GM10248 (cell line): Measurements from ENCODE around the gene NSDHL.

ENCODE experiments used
- CTCF ChIA-PET: fragments of 300-600 bp; sonication (Branson Sonifier 250); formaldehyde crosslinking; extraction: SDS; loops from one replicate; lab custom pipeline; 2021; ENCODE audit warnings: antibody characterized with exemption; lab: Yijun Ruan, JAX
- POLR2A ChIA-PET: fragments of 350-650 bp; sonication (Branson Sonifier 250); formaldehyde crosslinking; extraction: SDS; loops from one replicate; lab custom pipeline; 2020; ENCODE audit warnings: antibody characterized with exemption; lab: Yijun Ruan, JAX
- DNase-seq: peaks from one replicate; pipeline ENCODE4 v3.0.0; 2012; ENCODE audit errors: extremely low spot score
- CTCF ChIP-seq: IDR thresholded peaks from 2 replicates; pipeline ENCODE4 v1.5.1; 2012; ENCODE audit warnings: mild to moderate bottlenecking, low read depth; ENCODE audit errors: extremely low read depth, missing control alignments, control extremely low read depth

NSDHL gene

GRCh38 chrX:152814048-152814447 lies 16.8 kb upstream of the NSDHL start:
- TF ChIP-seq CTCF = no peak
- POLR2A ChIA-PET = no interaction called here
- no peak for DNase-seq
- CTCF ChIA-PET = interaction anchor here (0.8 kb wide), 1 partner anchor 9 kb away, joined by 3 read pairs; no protein-coding TSS in a partner anchor

DNA sequence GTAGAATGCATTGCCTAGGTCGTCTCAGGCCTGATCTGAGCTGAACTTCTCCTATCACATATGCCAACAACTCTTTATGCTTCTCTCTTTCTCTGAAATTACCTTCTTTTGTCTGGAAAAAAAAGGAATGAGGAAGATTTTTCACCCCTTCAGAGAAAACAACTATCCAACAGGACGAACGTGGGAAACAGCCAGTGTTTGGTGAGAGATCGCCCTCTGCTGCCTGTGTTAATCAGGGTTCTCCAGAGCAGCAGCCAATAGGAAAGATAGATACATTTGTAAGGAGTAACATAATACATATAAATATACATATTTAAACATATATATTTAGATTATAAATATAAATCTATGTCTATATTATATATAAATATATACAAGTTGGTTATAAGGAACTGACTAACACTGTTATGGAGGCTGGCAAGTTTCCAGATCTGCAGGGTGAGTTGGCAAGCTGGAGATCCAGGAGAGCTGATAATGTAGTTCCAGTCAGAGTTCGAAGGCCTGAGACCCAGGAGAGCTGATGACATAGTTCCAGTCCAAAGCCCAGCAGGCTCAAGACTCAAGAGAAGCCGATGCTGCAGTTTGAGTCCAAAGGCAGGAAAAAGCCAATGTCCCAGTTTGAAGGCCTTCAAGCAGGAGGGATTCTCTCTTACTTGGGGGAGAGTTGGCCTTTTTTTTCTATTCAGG lies 13.6 kb upstream of the NSDHL start:
- no peak for DNase-seq
- no peak for TF ChIP-seq CTCF
- ChIA-PET POLR2A (no interaction called here), CTCF (interaction anchor here (1.1 to 1.6 kb wide), 2 partner anchors 12 to 177 kb away, joined by 4 read pairs; no protein-coding TSS in a partner anchor)

GRCh38 chrX:152818356-152818755 lies 12.5 kb upstream of the NSDHL start:
- POLR2A ChIA-PET = no interaction called here

GRCh38 chrX:152819266-152819665 lies 11.6 kb upstream of the NSDHL start:
- DNase-seq = no peak
- ChIA-PET CTCF (interaction anchor here (1.1 to 1.5 kb wide), 2 partner anchors 10 to 1106 kb away, joined by 3 read pairs; no protein-coding TSS in a partner anchor), POLR2A (no interaction called here)

More at GRCh38 chrX:152818356-152818755, 12.5 kb upstream of the NSDHL start:
- CTCF ChIA-PET = interaction anchor here (1.5 to 1.6 kb wide), 2 partner anchors 10 to 178 kb away, joined by 3 to 4 read pairs; no protein-coding TSS in a partner anchor
- no peak for TF ChIP-seq CTCF
- no peak for DNase-seq

GRCh38 chrX:152819732-152820131 lies 11.1 kb upstream of the NSDHL start:
- ChIA-PET CTCF (interaction anchor here (1.1 to 1.5 kb wide), 2 partner anchors 9 to 1107 kb away, joined by 3 read pairs; no protein-coding TSS in a partner anchor), POLR2A (no interaction called here)
- no peak for TF ChIP-seq CTCF
- DNase-seq = no peak

More at GRCh38 chrX:152819266-152819665, 11.6 kb upstream of the NSDHL start:
- TF ChIP-seq CTCF = no peak

- POLR2A ChIA-PET = no interaction called here
Measured at GRCh38 chrX:152821145-152821765, 9.6 kb upstream of the NSDHL start.

More at GRCh38 chrX:152821145-152821765, 9.6 kb upstream of the NSDHL start:
- no peak for DNase-seq
- TF ChIP-seq CTCF = peak; percentile 36
- CTCF ChIA-PET = interaction anchor here (0.8 to 1.7 kb wide), 7 partner anchors 9 to 1074 kb away, joined by 3 to 8 read pairs (median 3); partner anchors contain the start of genes CETN2 and NSDHL
